HepG2 (cell line): ENCODE measurements around the gene IFT172. TPM values are rescaled to one million over a fixed set of nuclear protein-coding genes. Genes with fewer than 3 reads are reported as not detected.

Source experiments
- ARID4A ChIP-seq: sonication (generic); formaldehyde crosslinking; IDR thresholded peaks from 2 replicates; pipeline ENCODE4 v1.5.0; 2020; ENCODE audit warnings: mild to moderate bottlenecking, missing genetic modification reagents, borderline replicate concordance
- CENPX ChIP-seq: sonication (generic); formaldehyde crosslinking; IDR thresholded peaks from 2 replicates; pipeline ENCODE4 v1.9.0; 2021; ENCODE audit warnings: mild to moderate bottlenecking, missing genetic modification reagents, moderate library complexity
- HOXA3 ChIP-seq: sonication (generic); formaldehyde crosslinking; IDR thresholded peaks from 2 replicates; pipeline ENCODE4 v1.5.0; 2020; ENCODE audit warnings: missing genetic modification reagents
- MTA3 ChIP-seq: sonication (generic); formaldehyde crosslinking; IDR thresholded peaks from 2 replicates; pipeline ENCODE4 v1.4.0; 2020; ENCODE audit warnings: missing genetic modification reagents
- RBFOX2 ChIP-seq: fragments of 200-400 bp; formaldehyde crosslinking; IDR thresholded peaks from 2 replicates; pipeline ENCODE4 v1.6.1; 2017; ENCODE audit warnings: low read depth, mild to moderate bottlenecking, low read length
- REXO4 ChIP-seq: sonication (generic); formaldehyde crosslinking; IDR thresholded peaks from 2 replicates; pipeline ENCODE4 v1.8.0; 2022; ENCODE audit warnings: missing genetic modification reagents, mild to moderate bottlenecking, borderline replicate concordance
- ZBTB7A ChIP-seq: sonication (generic); formaldehyde crosslinking; IDR thresholded peaks from 2 replicates; pipeline ENCODE4 v1.8.0; 2022; ENCODE audit warnings: mild to moderate bottlenecking, missing genetic modification reagents
- ZNF180 ChIP-seq: sonication (generic); formaldehyde crosslinking; IDR thresholded peaks from 2 replicates; pipeline ENCODE4 v1.4.0; 2020; ENCODE audit warnings: low read depth, missing genetic modification reagents, borderline replicate concordance
- ZNF335 ChIP-seq: sonication (generic); formaldehyde crosslinking; IDR thresholded peaks from 2 replicates; pipeline ENCODE4 v1.4.0; 2020; ENCODE audit warnings: missing genetic modification reagents
- ZNF383 ChIP-seq: sonication (generic); formaldehyde crosslinking; IDR thresholded peaks from 2 replicates; pipeline ENCODE4 v1.4.0; 2020; ENCODE audit warnings: missing genetic modification reagents, mild to moderate bottlenecking, borderline replicate concordance
- ZNF552 ChIP-seq: sonication (generic); formaldehyde crosslinking; IDR thresholded peaks from 2 replicates; pipeline ENCODE4 v1.9.0; 2022; ENCODE audit warnings: missing genetic modification reagents, mild to moderate bottlenecking, borderline replicate concordance
- ZNF607 ChIP-seq: sonication (generic); formaldehyde crosslinking; IDR thresholded peaks from 2 replicates; pipeline ENCODE4 v1.5.1; 2020; ENCODE audit warnings: missing genetic modification reagents, mild to moderate bottlenecking, borderline replicate concordance
- ZNF615 ChIP-seq: sonication (generic); formaldehyde crosslinking; IDR thresholded peaks from 2 replicates; pipeline ENCODE4 v1.5.0; 2020; ENCODE audit warnings: mild to moderate bottlenecking, missing genetic modification reagents, borderline replicate concordance
- ZNF629 ChIP-seq: sonication (generic); formaldehyde crosslinking; conservative IDR thresholded peaks from 2 replicates; pipeline ENCODE4 v1.5.0; 2020; ENCODE audit warnings: missing genetic modification reagents
- ZNF816 ChIP-seq: sonication (generic); formaldehyde crosslinking; IDR thresholded peaks from 2 replicates; pipeline ENCODE4 v1.8.0; 2022; ENCODE audit warnings: missing genetic modification reagents, mild to moderate bottlenecking, borderline replicate concordance
- ZNF883 ChIP-seq: sonication (generic); formaldehyde crosslinking; IDR thresholded peaks from 2 replicates; pipeline ENCODE4 v1.5.1; 2020; ENCODE audit warnings: mild to moderate bottlenecking, missing genetic modification reagents; ENCODE audit errors: not compliant biosample characterization
- polyA plus RNA-seq, 8 experiments: library from polyadenylated mRNA; depleted of rRNA in 3 of 8; stranded (reverse) in 7 of 8; unstranded in 1 of 8; fragments of >200 nt; fragmentation: Illumina TruSeq in 4 of 8; extraction: Trizol in 4 of 8; gene quantifications; 2 replicates each; pipeline versions ENCODE4 v1.2.1 to v1.2.3, GENCODE V29; 2011 to 2016; ENCODE audit warnings: low read depth in 4 of 8, missing spikeins in 1 of 8, mixed read lengths in 1 of 8; ENCODE audit not compliant: insufficient read depth in 1 of 8
- total RNA-seq, 5 experiments: library from RNA; depleted of rRNA; stranded (reverse); fragments of >200 nt; fragmentation: Illumina TruSeq; extraction: Trizol; gene quantifications; 2 replicates each; pipeline ENCODE4 v1.2.3, GENCODE V29; 2016; ENCODE audit warnings: low read depth in 1 of 5
- TF ChIP-seq, protein P1 (sequence below): sonication (generic); formaldehyde crosslinking; IDR thresholded peaks from 2 replicates; pipeline ENCODE4 v1.5.1; 2020; ENCODE audit warnings: mild to moderate bottlenecking, missing genetic modification reagents, borderline replicate concordance
- TF ChIP-seq, protein P2 (sequence below): sonication (generic); formaldehyde crosslinking; IDR thresholded peaks from 2 replicates; pipeline ENCODE4 v1.4.0; 2020; ENCODE audit warnings: missing genetic modification reagents
- TF ChIP-seq, protein P3 (sequence below): sonication (generic); formaldehyde crosslinking; IDR thresholded peaks from 2 replicates; pipeline ENCODE4 v1.4.0; 2020; ENCODE audit warnings: mild to moderate bottlenecking, missing genetic modification reagents
- TF ChIP-seq, protein P4 (sequence below): sonication (generic); formaldehyde crosslinking; IDR thresholded peaks from 2 replicates; pipeline ENCODE4 v1.5.0; 2020; ENCODE audit warnings: missing genetic modification reagents

IFT172 gene
- total and polyA plus RNA-seq, 2 of the 13 experiments (the other 11 are each of a cell fraction or from before 2014, with no cell fraction given) = 21.6 to 35.7 TPM

GRCh38 chr2:27428213-27428977 lies 61.1 kb downstream of the IFT172 start, which contains the start of gene NRBP1 (continued):
- TF ChIP-seq ARID4A (peak; percentile 88; the same call in 1 of the 2 replicates), HOXA3 (CRISPR knock-in tag) (0 out of 2 replicates have a peak, but pooled peaks have one; percentile 61), ZNF883 (CRISPR knock-in tag) (peak; percentile 92), ZNF335 (CRISPR knock-in tag) (no peak; the same call in none of the 2 replicates), ZNF615 (CRISPR knock-in tag) (peak; percentile 91; the same call in 1 of the 2 replicates), ZNF607 (CRISPR knock-in tag) (peak; percentile 81), RBFOX2 (peak; percentile 99), ZNF383 (CRISPR knock-in tag) (0 out of 2 replicates have a peak, but pooled peaks have one; percentile 35), REXO4 (CRISPR knock-in tag) (no peak), ZNF816 (peak; percentile 95), ZBTB7A (no peak), ZNF180 (CRISPR knock-in tag) (0 out of 2 replicates have a peak, but pooled peaks have one; percentile 67), ZNF552 (peak; percentile 71; the same call in 1 of the 2 replicates), CENPX (CRISPR knock-in tag) (no peak), ZNF629 (CRISPR knock-in tag) (no peak), MTA3 (CRISPR knock-in tag) (no peak)
- TF ChIP-seq, protein P1, sequence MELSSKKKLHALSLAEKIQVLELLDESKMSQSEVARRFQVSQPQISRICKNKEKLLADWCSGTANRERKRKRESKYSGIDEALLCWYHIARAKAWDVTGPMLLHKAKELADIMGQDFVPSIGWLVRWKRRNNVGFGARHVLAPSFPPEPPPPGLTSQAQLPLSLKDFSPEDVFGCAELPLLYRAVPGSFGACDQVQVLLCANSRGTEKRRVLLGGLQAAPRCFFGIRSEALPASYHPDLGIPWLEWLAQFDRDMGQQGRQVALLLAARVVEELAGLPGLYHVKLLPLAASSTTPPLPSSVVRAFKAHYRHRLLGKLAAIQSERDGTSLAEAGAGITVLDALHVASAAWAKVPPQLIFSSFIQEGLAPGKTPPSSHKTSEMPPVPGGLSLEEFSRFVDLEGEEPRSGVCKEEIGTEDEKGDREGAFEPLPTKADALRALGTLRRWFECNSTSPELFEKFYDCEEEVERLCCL (CRISPR knock-in tag) = 0 out of 2 replicates have a peak, but pooled peaks have one; percentile 51
- TF ChIP-seq, protein P2, sequence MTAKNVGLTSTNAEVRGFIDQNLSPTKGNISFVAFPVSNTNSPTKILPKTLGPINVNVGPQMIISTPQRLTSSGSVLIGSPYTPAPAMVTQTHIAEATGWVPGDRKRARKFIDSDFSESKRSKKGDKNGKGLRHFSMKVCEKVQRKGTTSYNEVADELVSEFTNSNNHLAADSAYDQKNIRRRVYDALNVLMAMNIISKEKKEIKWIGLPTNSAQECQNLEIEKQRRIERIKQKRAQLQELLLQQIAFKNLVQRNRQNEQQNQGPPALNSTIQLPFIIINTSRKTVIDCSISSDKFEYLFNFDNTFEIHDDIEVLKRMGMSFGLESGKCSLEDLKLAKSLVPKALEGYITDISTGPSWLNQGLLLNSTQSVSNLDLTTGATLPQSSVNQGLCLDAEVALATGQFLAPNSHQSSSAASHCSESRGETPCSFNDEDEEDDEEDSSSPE (CRISPR knock-in tag) = peak; percentile 62
- TF ChIP-seq, protein P3, sequence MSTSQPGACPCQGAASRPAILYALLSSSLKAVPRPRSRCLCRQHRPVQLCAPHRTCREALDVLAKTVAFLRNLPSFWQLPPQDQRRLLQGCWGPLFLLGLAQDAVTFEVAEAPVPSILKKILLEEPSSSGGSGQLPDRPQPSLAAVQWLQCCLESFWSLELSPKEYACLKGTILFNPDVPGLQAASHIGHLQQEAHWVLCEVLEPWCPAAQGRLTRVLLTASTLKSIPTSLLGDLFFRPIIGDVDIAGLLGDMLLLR (CRISPR knock-in tag) = peak; percentile 50
- TF ChIP-seq, protein P4, sequence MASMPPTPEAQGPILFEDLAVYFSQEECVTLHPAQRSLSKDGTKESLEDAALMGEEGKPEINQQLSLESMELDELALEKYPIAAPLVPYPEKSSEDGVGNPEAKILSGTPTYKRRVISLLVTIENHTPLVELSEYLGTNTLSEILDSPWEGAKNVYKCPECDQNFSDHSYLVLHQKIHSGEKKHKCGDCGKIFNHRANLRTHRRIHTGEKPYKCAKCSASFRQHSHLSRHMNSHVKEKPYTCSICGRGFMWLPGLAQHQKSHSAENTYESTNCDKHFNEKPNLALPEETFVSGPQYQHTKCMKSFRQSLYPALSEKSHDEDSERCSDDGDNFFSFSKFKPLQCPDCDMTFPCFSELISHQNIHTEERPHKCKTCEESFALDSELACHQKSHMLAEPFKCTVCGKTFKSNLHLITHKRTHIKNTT (CRISPR knock-in tag) = no peak
